Neural crest cell (in vitro differentiated cells): Measurements from ENCODE around the gene QSOX1. TPM values are rescaled to one million over a fixed set of nuclear protein-coding genes. Genes with fewer than 3 reads are reported as not detected.

Source experiments
- DNase-seq: peaks from one replicate; pipeline ENCODE4 v3.0.0; 2021; ENCODE audit warnings: low read depth, mixed read lengths, low spot score
- H3K27ac Mint-ChIP-seq: one replicate; pipeline ENCODE4 v1.8.0; 2021; ENCODE audit warnings: mild to moderate bottlenecking, mixed read lengths; ENCODE audit not compliant: unreplicated experiment
- H3K27me3 Mint-ChIP-seq: 2 replicates; pipeline ENCODE4 v1.8.0; 2021; ENCODE audit warnings: low read depth, mild to moderate bottlenecking, mixed read lengths
- H3K36me3 Mint-ChIP-seq: 2 replicates; pipeline ENCODE4 v1.8.0; 2021; ENCODE audit warnings: low read depth, mild to moderate bottlenecking, mixed read lengths
- H3K4me1 Mint-ChIP-seq: 2 replicates; pipeline ENCODE4 v1.8.0; 2021; ENCODE audit warnings: mixed read lengths
- H3K4me3 Mint-ChIP-seq: one replicate; pipeline ENCODE4 v1.8.0; 2021; ENCODE audit warnings: mild to moderate bottlenecking, mixed read lengths
- H3K9me3 Mint-ChIP-seq: 2 replicates; pipeline ENCODE4 v1.8.0; 2021; ENCODE audit warnings: mixed read lengths
- total RNA-seq: library from RNA; stranded (reverse); gene quantifications from 2 replicates; pipeline ENCODE4 v1.2.1, GENCODE V29; 2021
- TF ChIP-seq, protein P1 (sequence below): fragments of 200-600 bp; sonication (generic); conservative IDR thresholded peaks from 2 replicates; pipeline ENCODE4 v1.5.0; 2021; ENCODE audit warnings: antibody characterized with exemption, mild to moderate bottlenecking

Gene QSOX1
- total RNA-seq, 1 donor from 2014 or later = 39.8 TPM

DNA sequence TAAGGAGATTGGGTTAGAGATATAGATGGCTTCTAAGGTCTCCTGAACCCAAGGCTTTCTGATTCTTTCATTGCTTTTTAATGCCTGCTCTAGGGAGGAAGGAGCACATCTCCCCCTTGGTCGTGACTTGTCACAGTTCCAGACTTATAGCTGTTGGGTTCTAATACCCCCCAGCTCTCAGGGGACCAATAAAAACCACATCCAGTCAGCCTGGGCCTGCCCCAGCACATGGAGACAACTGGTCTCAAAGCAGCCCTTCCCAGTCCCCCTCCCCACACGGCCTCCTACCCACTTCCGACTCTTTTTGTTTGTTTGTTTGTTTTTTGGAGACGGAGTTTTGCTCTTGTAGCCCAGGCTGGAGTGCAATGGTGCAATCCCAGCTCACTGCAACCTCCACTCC lies 23.3 kb downstream of the QSOX1 start:
- Mint-ChIP-seq H3K36me3 (no peaks in the 10 kb centered on the region), H3K27ac (no peak overlapping the region), H3K27me3 (no peaks in the 10 kb centered on the region), H3K9me3 (no peaks in the 10 kb centered on the region), H3K4me1 (peaks cover 5% of the 10 kb centered on the region), H3K4me3 (no peak overlapping the region)
- DNase-seq = no peak
- TF ChIP-seq, protein P1, sequence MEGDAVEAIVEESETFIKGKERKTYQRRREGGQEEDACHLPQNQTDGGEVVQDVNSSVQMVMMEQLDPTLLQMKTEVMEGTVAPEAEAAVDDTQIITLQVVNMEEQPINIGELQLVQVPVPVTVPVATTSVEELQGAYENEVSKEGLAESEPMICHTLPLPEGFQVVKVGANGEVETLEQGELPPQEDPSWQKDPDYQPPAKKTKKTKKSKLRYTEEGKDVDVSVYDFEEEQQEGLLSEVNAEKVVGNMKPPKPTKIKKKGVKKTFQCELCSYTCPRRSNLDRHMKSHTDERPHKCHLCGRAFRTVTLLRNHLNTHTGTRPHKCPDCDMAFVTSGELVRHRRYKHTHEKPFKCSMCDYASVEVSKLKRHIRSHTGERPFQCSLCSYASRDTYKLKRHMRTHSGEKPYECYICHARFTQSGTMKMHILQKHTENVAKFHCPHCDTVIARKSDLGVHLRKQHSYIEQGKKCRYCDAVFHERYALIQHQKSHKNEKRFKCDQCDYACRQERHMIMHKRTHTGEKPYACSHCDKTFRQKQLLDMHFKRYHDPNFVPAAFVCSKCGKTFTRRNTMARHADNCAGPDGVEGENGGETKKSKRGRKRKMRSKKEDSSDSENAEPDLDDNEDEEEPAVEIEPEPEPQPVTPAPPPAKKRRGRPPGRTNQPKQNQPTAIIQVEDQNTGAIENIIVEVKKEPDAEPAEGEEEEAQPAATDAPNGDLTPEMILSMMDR = no peak

DNA sequence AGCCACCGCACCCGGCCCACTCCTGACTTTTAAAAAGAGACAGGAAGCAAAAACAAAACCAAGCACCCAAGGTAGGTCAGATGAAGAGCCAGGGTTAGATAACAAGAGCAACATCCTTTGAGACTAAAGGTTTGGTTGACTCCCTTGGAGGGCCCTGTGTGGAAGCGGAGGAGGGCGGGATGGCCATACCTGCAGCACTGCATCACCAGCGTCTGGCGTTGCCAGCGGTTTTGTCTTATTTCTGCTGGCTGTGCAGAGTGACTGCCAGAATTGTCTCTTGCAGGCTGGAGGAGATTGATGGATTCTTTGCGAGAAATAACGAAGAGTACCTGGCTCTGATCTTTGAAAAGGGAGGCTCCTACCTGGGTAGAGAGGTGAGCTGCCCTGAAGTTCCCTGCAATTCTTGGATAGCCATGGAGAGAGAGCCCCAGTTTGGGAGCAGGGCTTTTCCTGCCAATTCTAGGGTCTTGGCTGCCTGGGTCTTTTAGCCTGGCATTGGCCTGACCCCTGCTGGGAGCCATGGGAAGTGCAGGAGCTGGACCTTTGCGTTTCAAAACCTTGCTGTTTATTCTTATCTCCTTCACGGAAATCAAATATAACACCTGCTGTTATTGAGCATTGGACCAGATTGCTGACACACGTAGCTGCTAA lies 24.0 kb downstream of the QSOX1 start:
- DNase-seq = peak; percentile 84
- no peaks in the 10 kb centered on the region for H3K27me3 Mint-ChIP-seq
- no peak overlapping the region for H3K27ac Mint-ChIP-seq
- H3K4me3 Mint-ChIP-seq = no peak overlapping the region
- H3K4me1 Mint-ChIP-seq = peaks cover 5% of the 10 kb centered on the region
- TF ChIP-seq, protein P1 = peak; percentile 98
- H3K36me3 Mint-ChIP-seq = no peaks in the 10 kb centered on the region
- H3K9me3 Mint-ChIP-seq = no peaks in the 10 kb centered on the region

DNA sequence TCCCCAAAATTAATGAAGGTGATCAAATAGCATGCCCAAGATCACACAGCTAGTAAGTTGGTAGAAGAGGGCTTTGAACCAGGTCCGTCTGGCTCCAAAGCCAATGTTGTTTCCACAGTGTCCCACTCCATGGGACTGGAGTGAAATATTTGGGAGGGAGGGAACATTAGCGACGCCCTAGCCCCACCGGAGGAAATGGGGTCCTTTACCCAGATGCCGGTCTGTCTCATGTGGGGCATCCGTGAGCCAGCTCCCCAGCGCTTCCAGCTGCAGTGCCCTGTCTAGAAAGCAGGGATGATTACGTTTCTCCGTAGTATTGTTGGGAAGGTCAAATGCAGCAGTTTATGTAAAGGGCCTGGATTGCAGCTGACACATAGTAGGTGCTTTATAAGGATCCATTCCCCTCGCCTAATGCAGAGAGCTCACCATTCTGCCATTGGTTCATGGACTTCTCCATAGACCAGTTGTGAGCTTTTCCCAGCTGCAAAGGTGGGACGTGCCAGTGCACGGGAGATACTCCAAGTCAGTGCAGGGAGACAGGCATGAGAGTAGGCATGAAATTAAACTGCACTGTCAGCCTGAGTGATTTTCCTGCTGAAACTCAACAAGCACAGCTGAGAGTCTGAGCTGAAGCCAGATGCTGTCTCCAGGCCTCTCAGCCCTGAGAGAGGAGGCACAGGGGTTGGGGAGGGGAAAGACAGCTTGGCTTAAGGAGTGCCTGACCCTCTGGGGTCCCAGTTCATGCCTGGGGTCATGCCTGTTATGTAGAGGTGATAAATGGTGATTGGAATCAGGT lies 24.7 kb downstream of the QSOX1 start:
- Mint-ChIP-seq H3K4me3 (no peak overlapping the region), H3K36me3 (no peaks in the 10 kb centered on the region), H3K27ac (no peak overlapping the region), H3K9me3 (no peaks in the 10 kb centered on the region), H3K4me1 (peaks cover 5% of the 10 kb centered on the region), H3K27me3 (no peaks in the 10 kb centered on the region)
- TF ChIP-seq, protein P1 = peak; percentile 12
- no peak for DNase-seq

DNA sequence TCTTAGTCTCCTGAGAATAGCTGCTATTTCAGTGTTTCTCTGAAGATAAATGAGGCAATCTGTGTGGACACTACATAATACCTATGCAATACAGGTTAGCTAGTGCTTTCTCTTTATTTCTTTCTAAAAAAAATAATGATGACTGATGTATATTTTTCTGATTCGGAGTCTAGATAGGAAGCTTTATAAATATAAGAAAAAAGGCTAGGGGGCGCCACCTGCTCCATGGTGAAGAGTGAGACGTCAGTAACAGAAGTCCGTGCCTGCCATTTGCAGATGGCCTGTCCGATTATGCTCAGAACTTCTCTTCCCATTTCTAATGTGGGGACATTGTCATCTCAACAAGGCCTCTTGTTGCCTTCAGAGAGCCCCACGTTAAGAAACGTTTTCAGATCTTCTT lies 26.4 kb downstream of the QSOX1 start:
- H3K27me3 Mint-ChIP-seq = no peaks in the 10 kb centered on the region
- H3K4me3 Mint-ChIP-seq = no peak overlapping the region
- H3K27ac Mint-ChIP-seq = no peak overlapping the region
- TF ChIP-seq, protein P1 = peak; percentile 61
- no peaks in the 10 kb centered on the region for H3K36me3 Mint-ChIP-seq
- H3K9me3 Mint-ChIP-seq = no peaks in the 10 kb centered on the region
- H3K4me1 Mint-ChIP-seq = peaks cover 5% of the 10 kb centered on the region
- DNase-seq = peak; percentile 49

DNA sequence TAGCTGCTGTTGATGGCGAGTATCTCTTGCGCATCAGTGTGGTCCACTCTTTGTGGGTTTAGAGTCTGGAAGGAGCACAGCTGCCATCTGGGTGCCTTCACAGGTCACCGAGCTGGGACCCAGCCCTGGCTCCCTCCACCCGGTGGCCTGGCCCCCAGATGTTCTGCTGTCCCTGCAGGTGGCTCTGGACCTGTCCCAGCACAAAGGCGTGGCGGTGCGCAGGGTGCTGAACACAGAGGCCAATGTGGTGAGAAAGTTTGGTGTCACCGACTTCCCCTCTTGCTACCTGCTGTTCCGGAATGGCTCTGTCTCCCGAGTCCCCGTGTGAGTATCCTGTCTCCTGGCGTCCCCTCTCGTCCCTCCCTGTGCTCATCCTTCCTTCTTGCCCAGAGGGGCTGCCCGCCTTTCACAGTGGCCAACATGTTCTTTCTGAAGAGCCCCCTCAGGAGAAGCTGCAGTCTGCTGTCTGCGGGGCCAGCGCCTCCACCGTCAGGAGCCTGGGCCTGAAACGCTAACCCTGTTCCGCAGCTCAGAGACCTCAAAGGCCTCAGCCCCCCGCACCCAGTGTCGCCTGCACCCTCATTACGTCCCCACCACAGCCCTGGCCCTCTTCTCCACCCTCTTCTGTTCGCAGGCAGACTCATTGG lies 27.4 kb downstream of the QSOX1 start:
- H3K4me3 Mint-ChIP-seq = no peak overlapping the region
- peaks cover 5% of the 10 kb centered on the region for H3K4me1 Mint-ChIP-seq
- H3K27ac Mint-ChIP-seq = peak overlapping the region; percentile 43
- no peaks in the 10 kb centered on the region for H3K9me3 Mint-ChIP-seq
- no peak for DNase-seq
- H3K36me3 Mint-ChIP-seq = no peaks in the 10 kb centered on the region
- TF ChIP-seq, protein P1 = no peak
- H3K27me3 Mint-ChIP-seq = no peaks in the 10 kb centered on the region
